H9 (cell line): ENCODE data around the gene MYBPC2. TPM values are rescaled to one million over a fixed set of nuclear protein-coding genes. Genes with fewer than 3 reads are reported as not detected.

Experiments used
- DNase-seq: peaks from one replicate; pipeline ENCODE4 v3.0.0-alpha.2; 2017
- H2AFZ ChIP-seq: one replicate; pipeline ENCODE4 v1.6.1; 2013; ENCODE audit warnings: mild to moderate bottlenecking, low read length, control low read depth, moderate library complexity
- H2AK5ac ChIP-seq: 2 replicates; pipeline ENCODE4 v1.6.1; 2013; ENCODE audit warnings: low read length, control low read depth, mixed read lengths; ENCODE audit not compliant: insufficient read length
- H2BK120ac ChIP-seq: one replicate; pipeline ENCODE4 v1.6.1; 2013; ENCODE audit warnings: low read depth, mild to moderate bottlenecking, low read length, control low read depth, inconsistent platforms; ENCODE audit not compliant: poor library complexity, severe bottlenecking
- H2BK12ac ChIP-seq: 2 replicates; pipeline ENCODE4 v1.6.1; 2013; ENCODE audit warnings: low read length, control low read depth, mixed read lengths, low read depth; ENCODE audit not compliant: insufficient read length
- H2BK15ac ChIP-seq: 2 replicates; pipeline ENCODE4 v1.6.1; 2013; ENCODE audit warnings: low read depth, low read length, control low read depth
- H2BK20ac ChIP-seq: one replicate; pipeline ENCODE4 v1.6.1; 2013; ENCODE audit warnings: low read depth, mild to moderate bottlenecking, low read length, control low read depth, inconsistent platforms; ENCODE audit not compliant: poor library complexity, severe bottlenecking
- H2BK5ac ChIP-seq: 2 replicates; pipeline ENCODE4 v1.6.1; 2013; ENCODE audit warnings: low read length, control low read depth, mixed read lengths; ENCODE audit not compliant: insufficient read length
- H3K14ac ChIP-seq: 2 replicates; pipeline ENCODE4 v1.6.1; 2013; ENCODE audit warnings: low read length, control low read depth; ENCODE audit not compliant: insufficient read depth
- H3K18ac ChIP-seq: 2 replicates; pipeline ENCODE4 v1.6.1; 2013; ENCODE audit warnings: low read depth, mild to moderate bottlenecking, mixed read lengths, low read length, control low read depth; ENCODE audit not compliant: insufficient read length
- H3K23ac ChIP-seq: 2 replicates; pipeline ENCODE4 v1.6.1; 2013; ENCODE audit warnings: low read length, control low read depth, mixed read lengths, low read depth; ENCODE audit not compliant: insufficient read length
- H3K23me2 ChIP-seq: 2 replicates; pipeline ENCODE4 v1.6.1; 2013; ENCODE audit warnings: low read depth, mild to moderate bottlenecking, mixed read lengths, low read length, control low read depth; ENCODE audit not compliant: insufficient read length, poor library complexity, severe bottlenecking
- H3K27ac ChIP-seq: 2 replicates; pipeline ENCODE4 v1.5.1; 2013; ENCODE audit warnings: low read length, control low read depth, mixed read lengths, low read depth; ENCODE audit not compliant: insufficient read length
- H3K27me3 ChIP-seq: 2 replicates; pipeline ENCODE4 v1.6.1; 2013; ENCODE audit warnings: low read length, control low read depth, inconsistent platforms; ENCODE audit not compliant: insufficient read depth
- H3K4ac ChIP-seq: 2 replicates; pipeline ENCODE4 v1.6.1; 2013; ENCODE audit warnings: low read depth, mild to moderate bottlenecking, control low read depth, inconsistent platforms, low read length, moderate library complexity
- H3K4me1 ChIP-seq: 2 replicates; pipeline ENCODE4 v1.6.1; 2013; ENCODE audit warnings: low read length, control low read depth, inconsistent platforms; ENCODE audit not compliant: insufficient read depth
- H3K4me2 ChIP-seq: 2 replicates; pipeline ENCODE4 v1.6.1; 2013; ENCODE audit warnings: low read length, control low read depth, mixed read lengths; ENCODE audit not compliant: insufficient read length, insufficient read depth
- H3K56ac ChIP-seq: 2 replicates; pipeline ENCODE4 v1.6.1; 2013; ENCODE audit warnings: low read depth, mild to moderate bottlenecking, mixed read lengths, low read length, control low read depth; ENCODE audit not compliant: insufficient read length
- H3K79me1 ChIP-seq: 2 replicates; pipeline ENCODE4 v1.6.1; 2013; ENCODE audit warnings: low read depth, mild to moderate bottlenecking, moderate library complexity, low read length, control low read depth, inconsistent platforms; ENCODE audit not compliant: insufficient read depth, poor library complexity, severe bottlenecking
- H3K79me2 ChIP-seq: 2 replicates; pipeline ENCODE4 v1.6.1; 2013; ENCODE audit warnings: low read length, control low read depth, inconsistent platforms; ENCODE audit not compliant: insufficient read depth
- H3K9ac ChIP-seq: 2 replicates; pipeline ENCODE4 v1.6.1; 2013; ENCODE audit warnings: low read length, control low read depth, mixed read lengths; ENCODE audit not compliant: insufficient read length; ENCODE audit errors: extremely low read depth
- H3K9me3 ChIP-seq: one replicate; pipeline ENCODE4 v1.6.1; 2013; ENCODE audit warnings: low read depth, low read length, inconsistent platforms; ENCODE audit not compliant: control insufficient read depth
- H3T11ph ChIP-seq: one replicate; pipeline ENCODE4 v1.6.1; 2013; ENCODE audit warnings: mild to moderate bottlenecking, low read length, control low read depth, inconsistent platforms
- H4K20me1 ChIP-seq: one replicate; pipeline ENCODE4 v1.6.1; 2013; ENCODE audit not compliant: control insufficient read depth, insufficient read length, insufficient read depth
- H4K5ac ChIP-seq: 2 replicates; pipeline ENCODE4 v1.6.1; 2013; ENCODE audit warnings: low read depth, mild to moderate bottlenecking, mixed read lengths, low read length, control low read depth; ENCODE audit not compliant: insufficient read length
- H4K8ac ChIP-seq: replicated peaks from 2 replicates; pipeline ENCODE4 v1.6.1; 2013; ENCODE audit warnings: low read length, control low read depth, mixed read lengths, low read depth; ENCODE audit not compliant: insufficient read length
- H4K91ac ChIP-seq: 2 replicates; pipeline ENCODE4 v1.6.1; 2013; ENCODE audit warnings: low read depth, mild to moderate bottlenecking, moderate library complexity, mixed read lengths, low read length, control low read depth; ENCODE audit not compliant: insufficient read length
- H3K27ac Mint-ChIP-seq, 3 experiments: 2 replicates in 2 of 3; 3 replicates in 1 of 3; pipeline ENCODE4 v1.8.0; 2020 to 2021; ENCODE audit warnings: mixed read lengths in 3 of 3, mild to moderate bottlenecking in 1 of 3, moderate library complexity in 1 of 3
- H3K27me3 Mint-ChIP-seq: 2 replicates; pipeline ENCODE4 v1.8.0; 2021; ENCODE audit warnings: low read depth, mild to moderate bottlenecking, moderate library complexity, mixed read lengths
- H3K36me3 Mint-ChIP-seq, 3 experiments: 2 replicates in 2 of 3; 3 replicates in 1 of 3; pipeline ENCODE4 v1.8.0; 2020 to 2021; ENCODE audit warnings: low read depth in 3 of 3, mixed read lengths in 3 of 3; ENCODE audit not compliant: insufficient read depth in 1 of 3
- H3K4me1 Mint-ChIP-seq, 2 experiments: 2 replicates each; pipeline ENCODE4 v1.8.0; 2020; ENCODE audit warnings: mixed read lengths in 2 of 2
- H3K4me3 Mint-ChIP-seq, 2 experiments: 2 replicates in 1 of 2; 3 replicates in 1 of 2; pipeline ENCODE4 v1.8.0; 2020 to 2021; ENCODE audit warnings: mild to moderate bottlenecking in 2 of 2, mixed read lengths in 2 of 2, moderate library complexity in 1 of 2
- H3K9me3 Mint-ChIP-seq, 2 experiments: 2 replicates in 1 of 2; 3 replicates in 1 of 2; pipeline ENCODE4 v1.8.0; 2020; ENCODE audit warnings: mild to moderate bottlenecking in 2 of 2, mixed read lengths in 2 of 2, moderate library complexity in 1 of 2
- CTCF ChIP-seq: fragments of 200-600 bp; sonication (generic); conservative IDR thresholded peaks from 3 replicates; pipeline ENCODE4 v1.8.0; 2021; ENCODE audit warnings: antibody characterized with exemption, mild to moderate bottlenecking
- WGBS: extraction: QIAGEN DNeasy Blood & Tissue Kit; methylation state at CpG from one replicate; pipeline ENCODE4 v1.1.7; 2013; ENCODE audit warnings: missing lambda C conversion rate, low lambda C conversion rate, mixed read lengths; ENCODE audit not compliant: insufficient read length; ENCODE audit errors: extremely low coverage; 5-methylcytosine and 5-hydroxymethylcytosine counted together
- long read RNA-seq: library from polyadenylated mRNA; unstranded; transcript quantifications from one replicate; pipeline ENCODE4 v2.0.0, GENCODE V29; 2020
- total RNA-seq: library from RNA; stranded (reverse); gene quantifications from 2 replicates; pipeline ENCODE4 v1.2.1, GENCODE V29; 2021

The MYBPC2 gene
- total RNA-seq, result 3.8 and 4.9 TPM in 2 replicates
- long read RNA-seq, transcript MYBPC2-201 (28 exons, 3,593 nt), result major isoform, 7 of 7 reads
- long read RNA-seq, partial matches to known transcripts, result 0 of 7 reads
- long read RNA-seq, other reads (novel, unspliced or antisense), result 0 of 7 reads

- Histone ChIP-seq H2BK120ac (no peak within 1 kb of the TSS), H2BK5ac (no peak within 1 kb of the TSS), H3K14ac (peak within 1 kb of the TSS; percentile 87), H3K23me2 (peaks cover 12% of the 10 kb centered on the region), H3K79me2 (no peaks in the 10 kb centered on the region), H3K56ac (no peak within 1 kb of the TSS), H4K5ac (no peak within 1 kb of the TSS), H2BK20ac (no peak within 1 kb of the TSS), H3K27ac (no peak within 1 kb of the TSS), H2AFZ (no peak within 1 kb of the TSS), H3K9me3 (no peaks in the 10 kb centered on the region), H3K79me1 (no peaks in the 10 kb centered on the region), H4K91ac (no peak within 1 kb of the TSS), H3K4me1 (peaks cover 3% of the 10 kb centered on the region; the same call in 1 of the 2 replicates), H2AK5ac (no peak within 1 kb of the TSS), H2BK12ac (no peak within 1 kb of the TSS), H3K9ac (peak within 1 kb of the TSS; percentile 65), H3K23ac (no peak within 1 kb of the TSS), H3K18ac (peak within 1 kb of the TSS; percentile 57), H4K20me1 (no peaks in the 10 kb centered on the region), H4K8ac (no peak within 1 kb of the TSS), H2BK15ac (no peak within 1 kb of the TSS), H3T11ph (no peak within 1 kb of the TSS), H3K4me2 (peak within 1 kb of the TSS; percentile 90), H3K4ac (no peak within 1 kb of the TSS), H3K27me3 (no peaks in the 10 kb centered on the region)
- Mint-ChIP-seq H3K27ac (peak within 1 kb of the TSS; percentile 88 to 97 (median 95); a peak in 6 of 7 replicates), H3K9me3 (no peaks in the 10 kb centered on the region), H3K27me3 (peaks cover 8% of the 10 kb centered on the region), H3K4me1 (peaks cover 26 to 33% of the 10 kb centered on the region in 2 experiments), H3K36me3 (peaks cover 0 to 2% (median 0%) of the 10 kb centered on the region in 3 experiments; a peak in 2 of 7 replicates), H3K4me3 (peak within 1 kb of the TSS; percentile 75 to 88)
- no peak for TF ChIP-seq CTCF
- no peak for DNase-seq
- WGBS, result no CpG with 5 or more reads among the region's 40 CpGs
Measured at GRCh38 chr19:50432221-50433028, at the start of gene MYBPC2. TSS of gene MYBPC2 (plus strand) at chr19:50432892. CDS start at chr19:50432954, 62 bp downstream.
